ENCODE measurements around the gene CELSR1.
"Not testable (repeated sequence)": the region's sequence is repeated elsewhere in the genome, so short reads cannot be mapped to it uniquely, and the experiment has no call there.

CELSR1 gene

DNA sequence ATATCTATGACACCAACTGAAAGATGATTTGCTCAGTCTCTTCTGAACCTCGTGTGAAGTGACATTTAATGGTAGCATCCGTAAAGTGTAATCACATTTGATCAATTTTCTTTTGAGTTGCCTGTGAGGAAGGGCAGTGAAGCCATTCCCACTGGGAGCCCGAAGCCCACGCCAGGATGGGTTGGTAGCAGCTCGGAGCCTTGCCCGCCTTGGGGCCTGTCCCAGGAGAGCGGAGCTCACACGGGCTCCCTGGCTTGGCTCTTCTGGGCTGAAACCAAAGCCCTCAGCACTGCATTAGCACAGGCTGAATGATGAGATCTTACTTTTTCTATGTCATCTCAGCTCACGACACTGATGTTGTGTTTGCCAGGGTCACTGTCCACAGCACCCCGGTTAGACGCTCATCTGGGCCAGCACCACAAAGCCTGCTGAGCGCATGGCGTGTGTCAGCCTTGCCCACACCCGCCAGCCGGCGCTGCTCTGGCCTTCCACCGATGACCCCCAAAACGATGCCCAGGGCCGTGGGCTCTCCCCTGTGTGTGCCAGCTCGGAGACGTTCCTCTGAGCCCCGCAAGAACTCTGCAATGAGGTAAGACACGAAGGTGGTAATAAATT is 211.2 kb downstream of the CELSR1 start:
- Histone ChIP-seq H3K4me3 (ENCODE audit: insufficient read depth, low read depth, low read length) (no peak overlapping the region), H3K27ac (ENCODE audit: insufficient read depth, low read depth, low read length, poor library complexity, severe bottlenecking) (no peak overlapping the region), H3K27me3 (ENCODE audit: control insufficient read depth, insufficient read depth, low read length, poor library complexity, severe bottlenecking) (no peaks in the 10 kb centered on the region), H3K9me3 (ENCODE audit: control insufficient read depth, low read length) (no peaks in the 10 kb centered on the region), H3K4me1 (ENCODE audit: control insufficient read depth, insufficient read depth, low read length) (no peaks in the 10 kb centered on the region), H3K36me3 (ENCODE audit: control insufficient read depth, insufficient read depth, low read length) (peaks cover 40% of the 10 kb centered on the region)
- WGBS, 2 experiments = 92 to 93% methylated on average over 23 of the region's 23 CpGs

DNA sequence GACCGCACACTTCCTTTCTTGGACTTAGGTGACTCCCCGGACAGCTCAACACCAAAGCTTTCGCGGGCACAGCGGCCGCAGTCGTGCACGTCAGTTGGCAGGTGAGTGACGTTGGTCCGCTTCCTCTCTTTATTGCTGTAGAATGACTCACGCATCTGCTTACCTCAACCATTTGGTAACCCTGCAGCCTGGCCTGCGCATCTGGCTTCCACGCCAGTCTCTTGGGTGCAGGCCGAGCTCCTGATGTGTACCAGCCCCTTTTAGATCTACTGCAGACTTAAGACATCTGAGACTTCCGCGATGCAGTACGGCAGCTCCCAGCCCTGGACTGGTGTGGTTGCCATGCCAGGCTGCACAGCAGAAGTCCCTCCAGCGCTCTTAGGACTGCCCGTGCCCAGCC is 214.3 kb downstream of the CELSR1 start:
- H3K27me3 ChIP-seq (ENCODE audit: control insufficient read depth, insufficient read depth, low read length, poor library complexity, severe bottlenecking) = no peaks in the 10 kb centered on the region
- H3K4me1 ChIP-seq (ENCODE audit: control insufficient read depth, insufficient read depth, low read length) = no peaks in the 10 kb centered on the region
- 97% methylated on average over 19 of the region's 19 CpGs for WGBS, 2 experiments
- H3K36me3 ChIP-seq (ENCODE audit: control insufficient read depth, insufficient read depth, low read length) = peaks cover 36% of the 10 kb centered on the region
- no peak overlapping the region for H3K4me3 ChIP-seq (ENCODE audit: insufficient read depth, low read depth, low read length)
- no peak overlapping the region for H3K27ac ChIP-seq (ENCODE audit: insufficient read depth, low read depth, low read length, poor library complexity, severe bottlenecking)
- no peaks in the 10 kb centered on the region for H3K9me3 ChIP-seq (ENCODE audit: control insufficient read depth, low read length)

DNA sequence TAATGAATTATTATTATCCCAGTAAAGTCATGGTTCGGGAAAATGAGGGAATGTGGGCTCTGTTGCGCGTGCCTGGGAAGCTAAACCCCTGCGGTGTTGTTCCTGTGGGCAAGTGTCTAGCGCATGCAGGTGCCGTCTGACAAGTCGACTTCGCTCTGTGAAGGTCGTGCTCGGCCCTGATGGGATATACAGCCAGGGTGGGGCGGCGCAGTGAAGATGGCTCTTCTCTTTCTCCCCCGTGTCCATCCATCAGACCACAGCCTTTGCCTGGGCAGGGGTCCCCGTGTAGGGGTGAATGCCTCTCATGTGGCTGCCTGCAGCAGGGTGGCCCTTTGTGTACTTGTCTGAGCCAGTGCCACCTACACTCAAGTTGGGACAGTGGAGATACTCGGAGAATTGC is 214.7 kb downstream of the CELSR1 start:
- Histone ChIP-seq H3K4me3 (ENCODE audit: insufficient read depth, low read depth, low read length) (no peak overlapping the region), H3K27me3 (ENCODE audit: control insufficient read depth, insufficient read depth, low read length, poor library complexity, severe bottlenecking) (no peaks in the 10 kb centered on the region), H3K27ac (ENCODE audit: insufficient read depth, low read depth, low read length, poor library complexity, severe bottlenecking) (no peak overlapping the region), H3K4me1 (ENCODE audit: control insufficient read depth, insufficient read depth, low read length) (no peaks in the 10 kb centered on the region), H3K36me3 (ENCODE audit: control insufficient read depth, insufficient read depth, low read length) (peaks cover 37% of the 10 kb centered on the region), H3K9me3 (ENCODE audit: control insufficient read depth, low read length) (no peaks in the 10 kb centered on the region)
- WGBS, 2 experiments = 96 to 97% methylated on average over 15 of the region's 15 CpGs

DNA sequence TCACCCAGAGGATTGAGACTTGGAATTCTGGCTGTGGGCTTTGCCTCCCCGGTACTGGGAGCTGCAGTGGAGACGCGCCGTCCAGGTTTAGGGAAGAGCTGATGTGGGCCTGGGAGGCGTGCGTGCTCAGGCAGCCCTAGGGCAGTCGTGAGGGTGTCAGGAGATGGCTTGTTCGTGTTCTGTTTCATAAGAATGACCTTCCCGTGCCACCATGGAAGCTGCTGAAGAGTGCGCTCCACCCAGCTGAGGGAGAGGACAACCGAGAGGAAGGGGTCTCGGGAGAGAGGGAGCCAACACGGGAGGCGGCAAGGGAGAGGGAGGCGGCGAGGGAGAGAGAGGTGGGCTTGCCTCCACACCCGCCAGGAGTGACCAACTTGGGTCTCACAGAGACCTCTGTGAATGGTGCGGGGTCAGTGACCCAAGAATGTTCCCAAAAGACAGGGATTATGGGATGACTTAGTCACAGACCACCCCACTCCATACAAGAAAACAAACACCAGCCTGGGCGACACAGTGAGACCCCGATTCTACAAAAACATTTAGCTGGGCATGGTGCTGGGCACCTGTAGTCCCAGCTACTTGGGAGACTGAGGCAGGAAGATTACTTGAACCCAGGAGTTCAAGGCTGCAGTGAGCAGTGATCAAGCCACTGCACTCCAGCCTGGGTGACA is 216.6 kb downstream of the CELSR1 start:
- peaks cover 41% of the 10 kb centered on the region for H3K36me3 ChIP-seq (ENCODE audit: control insufficient read depth, insufficient read depth, low read length)
- 95 to 96% methylated on average over 20 of the region's 20 CpGs for WGBS, 2 experiments
- no peaks in the 10 kb centered on the region for H3K9me3 ChIP-seq (ENCODE audit: control insufficient read depth, low read length)
- H3K27me3 ChIP-seq (ENCODE audit: control insufficient read depth, insufficient read depth, low read length, poor library complexity, severe bottlenecking) = no peaks in the 10 kb centered on the region
- no peaks in the 10 kb centered on the region for H3K4me1 ChIP-seq (ENCODE audit: control insufficient read depth, insufficient read depth, low read length)
- no peak overlapping the region for H3K27ac ChIP-seq (ENCODE audit: insufficient read depth, low read depth, low read length, poor library complexity, severe bottlenecking)
- no peak overlapping the region for H3K4me3 ChIP-seq (ENCODE audit: insufficient read depth, low read depth, low read length)

DNA sequence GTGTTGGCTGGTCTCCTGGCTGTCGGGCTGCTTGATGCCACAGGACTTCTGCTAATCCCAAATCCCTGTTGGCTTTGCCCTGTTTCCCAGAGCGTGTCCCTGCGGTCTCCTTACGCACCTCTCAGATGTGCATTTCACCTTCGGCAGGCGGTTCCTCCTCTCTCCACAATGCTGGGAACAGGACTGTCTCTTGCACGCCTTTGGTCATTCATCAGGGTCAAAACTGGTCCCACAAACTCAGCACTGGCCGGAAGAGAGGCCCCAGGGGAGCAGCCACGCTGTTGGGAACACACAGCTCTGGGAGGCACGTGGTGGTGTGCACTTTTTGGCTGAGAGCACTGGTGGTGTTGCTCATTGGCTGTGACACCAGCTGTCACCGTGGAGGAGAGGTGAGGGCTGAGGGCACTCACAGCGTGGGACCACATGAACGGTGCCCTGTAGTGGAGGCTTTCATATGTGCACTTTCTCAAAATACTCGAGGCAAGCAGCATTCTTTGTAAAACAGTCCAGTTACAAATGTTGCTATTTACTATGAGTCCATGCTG is 217.2 kb downstream of the CELSR1 start:
- no peak overlapping the region for H3K27ac ChIP-seq (ENCODE audit: insufficient read depth, low read depth, low read length, poor library complexity, severe bottlenecking)
- H3K4me3 ChIP-seq (ENCODE audit: insufficient read depth, low read depth, low read length) = no peak overlapping the region
- H3K9me3 ChIP-seq (ENCODE audit: control insufficient read depth, low read length) = no peaks in the 10 kb centered on the region
- 94 to 97% methylated on average over 14 of the region's 14 CpGs for WGBS, 2 experiments
- peaks cover 42% of the 10 kb centered on the region for H3K36me3 ChIP-seq (ENCODE audit: control insufficient read depth, insufficient read depth, low read length)
- H3K4me1 ChIP-seq (ENCODE audit: control insufficient read depth, insufficient read depth, low read length) = no peaks in the 10 kb centered on the region
- no peaks in the 10 kb centered on the region for H3K27me3 ChIP-seq (ENCODE audit: control insufficient read depth, insufficient read depth, low read length, poor library complexity, severe bottlenecking)

DNA sequence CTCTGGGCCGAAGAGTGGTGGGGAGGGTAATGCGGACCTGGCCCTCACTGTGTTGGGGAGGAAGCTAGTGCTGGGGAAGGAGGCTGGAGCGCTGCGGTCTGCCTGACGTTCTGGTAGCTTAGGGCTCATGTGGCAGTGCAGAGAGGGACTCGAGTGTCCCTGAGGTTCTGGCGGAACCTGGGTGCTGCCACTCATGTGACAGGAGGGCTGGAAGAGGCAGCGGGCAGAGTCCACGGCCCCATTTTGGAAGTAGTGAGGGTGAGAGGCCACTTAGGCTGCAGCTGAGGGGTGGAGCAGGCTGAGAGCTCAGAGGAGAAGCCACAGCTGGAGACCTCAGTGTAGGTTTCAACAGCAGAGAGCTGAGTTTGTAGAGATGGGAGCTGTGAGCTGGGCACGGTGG is 218.1 kb downstream of the CELSR1 start:
- no peaks in the 10 kb centered on the region for H3K27me3 ChIP-seq (ENCODE audit: control insufficient read depth, insufficient read depth, low read length, poor library complexity, severe bottlenecking)
- no peak overlapping the region for H3K27ac ChIP-seq (ENCODE audit: insufficient read depth, low read depth, low read length, poor library complexity, severe bottlenecking)
- H3K9me3 ChIP-seq (ENCODE audit: control insufficient read depth, low read length) = no peaks in the 10 kb centered on the region
- no peaks in the 10 kb centered on the region for H3K4me1 ChIP-seq (ENCODE audit: control insufficient read depth, insufficient read depth, low read length)
- WGBS, 2 experiments = 94 to 97% methylated on average over 10 of the region's 10 CpGs
- H3K4me3 ChIP-seq (ENCODE audit: insufficient read depth, low read depth, low read length) = no peak overlapping the region
- H3K36me3 ChIP-seq (ENCODE audit: control insufficient read depth, insufficient read depth, low read length) = peaks cover 42% of the 10 kb centered on the region

DNA sequence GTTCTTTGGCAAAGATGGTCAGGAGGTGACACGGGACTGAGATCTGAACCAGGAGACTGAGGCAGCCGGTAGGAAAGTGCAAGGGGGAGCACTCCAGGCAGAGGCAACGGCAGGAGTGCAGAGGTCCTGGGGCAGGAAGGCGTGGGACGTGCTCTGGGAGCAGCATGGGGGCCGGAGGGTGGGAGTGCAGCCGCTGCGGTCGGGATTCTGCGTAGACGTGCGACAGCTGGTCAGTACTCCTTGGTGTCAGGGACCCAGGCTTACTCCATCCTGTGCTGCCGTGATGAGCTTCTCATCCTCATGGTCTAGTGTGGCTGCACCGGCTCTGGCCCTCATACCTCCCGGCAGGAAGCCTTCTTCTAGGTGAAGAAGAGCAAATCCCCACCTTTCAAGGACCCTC is 218.8 kb downstream of the CELSR1 start:
- no peaks in the 10 kb centered on the region for H3K9me3 ChIP-seq (ENCODE audit: control insufficient read depth, low read length)
- H3K27ac ChIP-seq (ENCODE audit: insufficient read depth, low read depth, low read length, poor library complexity, severe bottlenecking) = no peak overlapping the region
- H3K4me3 ChIP-seq (ENCODE audit: insufficient read depth, low read depth, low read length) = no peak overlapping the region
- WGBS, 2 experiments = 93% methylated on average over 15 of the region's 15 CpGs
- peaks cover 36% of the 10 kb centered on the region for H3K36me3 ChIP-seq (ENCODE audit: control insufficient read depth, insufficient read depth, low read length)
- no peaks in the 10 kb centered on the region for H3K4me1 ChIP-seq (ENCODE audit: control insufficient read depth, insufficient read depth, low read length)
- H3K27me3 ChIP-seq (ENCODE audit: control insufficient read depth, insufficient read depth, low read length, poor library complexity, severe bottlenecking) = no peaks in the 10 kb centered on the region

DNA sequence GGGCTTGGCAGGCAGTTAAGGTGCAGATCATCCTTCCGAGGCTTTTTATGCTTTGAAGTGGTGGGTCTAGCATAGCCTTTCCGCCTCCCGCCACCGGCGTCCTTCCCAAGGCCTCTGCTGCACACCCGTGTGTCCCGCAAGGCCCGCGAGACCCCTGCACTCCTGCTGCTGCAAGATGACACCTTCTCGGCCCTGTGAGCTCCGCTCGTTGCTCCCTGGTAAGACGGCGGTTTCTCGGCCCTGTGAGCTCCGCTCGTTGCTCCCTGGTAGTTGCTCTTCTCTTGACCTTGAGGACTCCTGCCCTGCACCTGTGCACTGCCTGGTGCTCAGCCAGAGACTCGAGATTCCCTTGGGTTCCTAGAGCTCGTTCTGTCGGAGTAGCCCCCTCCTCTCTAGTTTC is 219.8 kb downstream of the CELSR1 start:
- H3K36me3 ChIP-seq (ENCODE audit: control insufficient read depth, insufficient read depth, low read length) = peaks cover 36% of the 10 kb centered on the region
- H3K4me3 ChIP-seq (ENCODE audit: insufficient read depth, low read depth, low read length) = no peak overlapping the region
- H3K27ac ChIP-seq (ENCODE audit: insufficient read depth, low read depth, low read length, poor library complexity, severe bottlenecking) = no peak overlapping the region
- WGBS, 2 experiments = 89% methylated on average over 20 of the region's 20 CpGs
- H3K4me1 ChIP-seq (ENCODE audit: control insufficient read depth, insufficient read depth, low read length) = no peaks in the 10 kb centered on the region
- H3K27me3 ChIP-seq (ENCODE audit: control insufficient read depth, insufficient read depth, low read length, poor library complexity, severe bottlenecking) = no peaks in the 10 kb centered on the region
- no peaks in the 10 kb centered on the region for H3K9me3 ChIP-seq (ENCODE audit: control insufficient read depth, low read length)

DNA sequence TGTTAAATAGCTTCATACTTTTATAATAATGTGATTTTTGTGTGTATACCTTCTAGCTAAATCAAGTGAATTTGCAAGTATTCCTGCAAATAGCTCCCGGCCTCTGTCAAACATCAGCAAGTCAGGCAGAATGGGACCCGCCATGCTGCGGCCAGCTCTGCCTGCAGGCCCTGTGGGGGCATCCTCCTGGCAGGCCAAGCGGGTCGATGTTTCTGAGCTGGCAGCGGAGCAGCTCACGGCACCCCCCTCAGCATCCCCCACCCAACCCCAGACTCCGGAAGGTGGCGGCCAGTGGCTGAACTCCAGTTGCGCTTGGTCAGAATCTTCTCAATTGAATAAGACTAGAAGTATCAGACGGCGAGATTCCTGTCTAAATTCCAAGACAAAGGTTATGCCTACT is 221.4 kb downstream of the CELSR1 start:
- WGBS, 2 experiments = 89 to 93% methylated on average over 11 to 12 of the region's 12 CpGs
- no peak overlapping the region for H3K27ac ChIP-seq (ENCODE audit: insufficient read depth, low read depth, low read length, poor library complexity, severe bottlenecking)
- H3K4me1 ChIP-seq (ENCODE audit: control insufficient read depth, insufficient read depth, low read length) = no peaks in the 10 kb centered on the region
- H3K36me3 ChIP-seq (ENCODE audit: control insufficient read depth, insufficient read depth, low read length) = peaks cover 36% of the 10 kb centered on the region
- H3K27me3 ChIP-seq (ENCODE audit: control insufficient read depth, insufficient read depth, low read length, poor library complexity, severe bottlenecking) = no peaks in the 10 kb centered on the region
- no peak overlapping the region for H3K4me3 ChIP-seq (ENCODE audit: insufficient read depth, low read depth, low read length)
- no peaks in the 10 kb centered on the region for H3K9me3 ChIP-seq (ENCODE audit: control insufficient read depth, low read length)

DNA sequence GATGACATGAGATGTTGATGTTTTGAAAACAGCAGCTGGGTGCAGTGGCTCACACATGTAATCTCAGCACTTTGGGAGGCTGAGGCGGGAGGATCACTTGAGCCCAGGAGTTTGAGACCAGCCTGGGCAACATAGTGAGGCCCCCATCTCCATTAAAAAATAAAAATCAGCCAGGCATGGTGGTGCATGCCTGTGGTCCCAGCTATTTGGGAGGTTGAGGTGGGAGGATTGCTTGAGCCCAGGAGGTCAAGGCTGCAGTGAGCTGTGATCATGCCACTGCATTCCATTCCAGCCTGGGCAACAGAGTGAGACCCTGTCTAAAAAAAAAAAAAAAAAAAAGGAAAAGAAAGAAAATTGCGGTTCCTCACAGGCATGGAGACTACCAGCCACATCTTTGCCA is 224.6 kb downstream of the CELSR1 start:
- H3K27ac ChIP-seq (ENCODE audit: insufficient read depth, low read depth, low read length, poor library complexity, severe bottlenecking); H3K27me3 ChIP-seq (ENCODE audit: control insufficient read depth, insufficient read depth, low read length, poor library complexity, severe bottlenecking); H3K4me3 ChIP-seq (ENCODE audit: insufficient read depth, low read depth, low read length); H3K4me1 ChIP-seq (ENCODE audit: control insufficient read depth, insufficient read depth, low read length); H3K9me3 ChIP-seq (ENCODE audit: control insufficient read depth, low read length): not testable (repeated sequence)
- peaks cover 39% of the 10 kb centered on the region for H3K36me3 ChIP-seq (ENCODE audit: control insufficient read depth, insufficient read depth, low read length)
- WGBS, 2 experiments = 89 to 100% methylated on average over 2 of the region's 2 CpGs
